ENCODE measurements around the gene BICD1. TPM values are rescaled to one million over a fixed set of nuclear protein-coding genes. Genes with fewer than 3 reads are reported as not detected.

The BICD1 gene
- total RNA-seq, 1 experiment from 2014 or later: 45.6 TPM

DNA sequence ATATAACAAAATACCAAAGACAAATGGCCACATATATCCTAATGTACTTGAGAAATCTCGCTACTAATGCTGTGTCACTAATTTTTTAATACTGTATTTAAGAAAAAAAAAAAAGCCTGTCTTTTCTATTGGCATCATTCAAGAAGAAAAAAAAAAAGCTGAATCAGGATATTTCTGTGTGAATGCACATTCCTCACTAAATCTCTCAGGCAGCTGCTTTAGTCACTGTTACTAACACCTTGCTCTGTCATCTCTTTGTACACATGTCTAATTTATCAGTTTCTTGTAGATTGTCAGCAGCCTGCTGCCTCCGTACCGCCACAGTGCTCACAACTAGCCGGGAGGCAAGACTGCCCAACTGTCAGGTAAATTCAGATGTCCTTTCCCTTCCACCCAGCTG is 260.7 kb downstream of the BICD1 start:
- Mint-ChIP-seq H3K4me3 (ENCODE audit: low read depth, unreplicated experiment) (no peak overlapping the region), H3K27ac (ENCODE audit: unreplicated experiment) (no peak overlapping the region), H3K9me3 (ENCODE audit: low read depth, unreplicated experiment) (no peaks in the 10 kb centered on the region), H3K27me3 (ENCODE audit: unreplicated experiment) (no peaks in the 10 kb centered on the region), H3K36me3 (ENCODE audit: insufficient read depth, unreplicated experiment) (no peaks in the 10 kb centered on the region), H3K4me1 (ENCODE audit: low read depth, unreplicated experiment) (peaks cover 17% of the 10 kb centered on the region)
- intact Hi-C loops (cut with micrococcal nuclease; ENCODE audit: unreplicated experiment): loop anchor here (5.0 kb wide), 1 partner anchor 370 kb away; no protein-coding TSS in a partner anchor
- no peak for DNase-seq
- CTCF ChIA-PET: interaction anchor here (0.8 kb wide), 1 partner anchor 10 kb away, joined by 4 read pairs; no protein-coding TSS in a partner anchor
- BruUV-seq (replicated peaks): no TSS peak
- TF ChIP-seq, protein P1, sequence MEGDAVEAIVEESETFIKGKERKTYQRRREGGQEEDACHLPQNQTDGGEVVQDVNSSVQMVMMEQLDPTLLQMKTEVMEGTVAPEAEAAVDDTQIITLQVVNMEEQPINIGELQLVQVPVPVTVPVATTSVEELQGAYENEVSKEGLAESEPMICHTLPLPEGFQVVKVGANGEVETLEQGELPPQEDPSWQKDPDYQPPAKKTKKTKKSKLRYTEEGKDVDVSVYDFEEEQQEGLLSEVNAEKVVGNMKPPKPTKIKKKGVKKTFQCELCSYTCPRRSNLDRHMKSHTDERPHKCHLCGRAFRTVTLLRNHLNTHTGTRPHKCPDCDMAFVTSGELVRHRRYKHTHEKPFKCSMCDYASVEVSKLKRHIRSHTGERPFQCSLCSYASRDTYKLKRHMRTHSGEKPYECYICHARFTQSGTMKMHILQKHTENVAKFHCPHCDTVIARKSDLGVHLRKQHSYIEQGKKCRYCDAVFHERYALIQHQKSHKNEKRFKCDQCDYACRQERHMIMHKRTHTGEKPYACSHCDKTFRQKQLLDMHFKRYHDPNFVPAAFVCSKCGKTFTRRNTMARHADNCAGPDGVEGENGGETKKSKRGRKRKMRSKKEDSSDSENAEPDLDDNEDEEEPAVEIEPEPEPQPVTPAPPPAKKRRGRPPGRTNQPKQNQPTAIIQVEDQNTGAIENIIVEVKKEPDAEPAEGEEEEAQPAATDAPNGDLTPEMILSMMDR (IDR thresholded peaks at IDR 0.05; ENCODE audit: unreplicated experiment): no peak

DNA sequence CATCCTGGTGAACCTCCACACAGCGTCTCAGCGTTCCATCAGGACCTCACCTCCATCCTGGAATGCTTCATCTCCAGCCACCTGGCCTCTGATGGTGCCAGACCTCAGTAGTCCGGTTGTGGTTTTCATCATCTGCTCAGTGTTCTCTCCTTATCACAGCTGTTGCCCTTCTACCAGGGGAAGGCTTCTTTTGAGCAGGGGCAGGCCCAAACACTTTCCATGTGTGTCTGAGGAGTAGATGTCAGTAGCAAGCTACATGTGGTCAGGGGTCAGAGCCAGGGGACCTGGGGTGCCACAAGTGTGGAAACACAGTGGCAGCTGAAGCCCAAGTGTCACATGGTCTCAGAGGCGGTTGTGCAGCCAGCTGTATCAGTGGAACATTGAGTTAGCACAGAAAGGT is 262.6 kb downstream of the BICD1 start:
- Mint-ChIP-seq H3K9me3 (ENCODE audit: low read depth, unreplicated experiment) (no peaks in the 10 kb centered on the region), H3K4me1 (ENCODE audit: low read depth, unreplicated experiment) (peaks cover 17% of the 10 kb centered on the region), H3K36me3 (ENCODE audit: insufficient read depth, unreplicated experiment) (no peaks in the 10 kb centered on the region), H3K27me3 (ENCODE audit: unreplicated experiment) (no peaks in the 10 kb centered on the region), H3K4me3 (ENCODE audit: low read depth, unreplicated experiment) (no peak overlapping the region), H3K27ac (ENCODE audit: unreplicated experiment) (no peak overlapping the region)
- intact Hi-C loops (cut with micrococcal nuclease; ENCODE audit: unreplicated experiment): loop anchor here (5.0 kb wide), 1 partner anchor 368 kb away; no protein-coding TSS in a partner anchor
- no peak for DNase-seq
- TF ChIP-seq, protein P1 (IDR thresholded peaks at IDR 0.05; ENCODE audit: unreplicated experiment): no peak
- BruUV-seq (replicated peaks): no TSS peak
- CTCF ChIA-PET: no interaction called here

DNA sequence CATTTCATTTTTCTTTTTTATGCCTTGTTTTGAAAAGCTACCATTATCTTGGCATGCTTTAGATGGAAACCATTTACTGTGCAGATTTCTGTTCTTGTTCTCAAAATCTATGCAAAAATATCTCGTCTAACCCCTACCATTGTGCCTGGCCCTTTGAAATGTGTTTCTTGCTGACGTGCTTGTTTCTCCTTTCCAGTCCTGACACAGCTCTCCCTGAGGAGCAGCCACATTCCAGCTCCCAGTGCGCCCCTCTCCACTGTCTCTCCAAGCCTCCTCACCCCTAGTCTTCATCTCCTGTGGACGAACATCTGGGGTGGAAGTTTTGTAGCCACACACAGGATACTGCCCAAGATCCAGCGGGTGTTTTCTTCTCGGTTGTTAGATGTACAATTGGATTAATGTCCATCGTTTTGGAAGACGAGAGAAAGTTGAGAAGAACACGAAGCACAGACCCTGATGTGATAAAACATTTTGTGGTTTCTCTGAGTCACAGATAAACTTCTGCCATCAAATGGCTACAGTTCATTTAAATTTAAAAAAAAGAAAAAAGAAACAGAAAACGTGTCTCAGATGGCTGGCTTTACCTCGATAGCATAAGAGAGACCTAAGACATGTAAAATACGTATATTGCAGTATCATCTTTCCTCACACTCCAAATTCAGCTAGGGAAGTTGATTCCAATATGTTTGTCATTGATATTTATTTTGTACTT is 270.9 kb downstream of the BICD1 start:
- BruUV-seq (replicated peaks): no TSS peak
- no peaks in the 10 kb centered on the region for H3K4me1 Mint-ChIP-seq (ENCODE audit: low read depth, unreplicated experiment)

DNA sequence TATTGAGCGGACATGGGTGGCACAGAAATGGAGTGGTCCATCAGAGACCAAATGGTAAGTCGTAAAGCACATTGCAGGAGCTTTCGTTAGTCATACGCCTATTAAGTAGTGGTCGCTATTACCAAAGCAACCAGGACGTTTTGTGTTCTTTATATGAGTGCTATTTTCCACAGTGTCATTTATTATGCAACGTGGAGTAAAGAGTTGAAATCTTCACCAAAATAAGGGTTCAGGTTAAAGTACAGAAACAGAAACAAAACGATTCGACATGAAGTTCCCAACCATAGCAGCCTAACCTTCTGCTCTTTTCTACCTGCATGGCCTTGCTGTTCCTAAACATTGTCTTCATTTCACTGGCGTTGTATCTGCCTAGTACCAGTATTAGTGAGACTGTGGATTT is 272.6 kb downstream of the BICD1 start:
- TF ChIP-seq, protein P1 (IDR thresholded peaks at IDR 0.05; ENCODE audit: unreplicated experiment): no peak
- no peaks in the 10 kb centered on the region for H3K4me1 Mint-ChIP-seq (ENCODE audit: low read depth, unreplicated experiment)
- DNase-seq: no peak
- intact Hi-C loops (cut with micrococcal nuclease; ENCODE audit: unreplicated experiment): no loop called here
- CTCF ChIA-PET: no interaction called here
- no peaks in the 10 kb centered on the region for H3K36me3 Mint-ChIP-seq (ENCODE audit: insufficient read depth, unreplicated experiment)
- H3K9me3 Mint-ChIP-seq (ENCODE audit: low read depth, unreplicated experiment): no peaks in the 10 kb centered on the region
- BruUV-seq (replicated peaks): no TSS peak
- no peaks in the 10 kb centered on the region for H3K27me3 Mint-ChIP-seq (ENCODE audit: unreplicated experiment)
- H3K27ac Mint-ChIP-seq (ENCODE audit: unreplicated experiment): no peak overlapping the region
- no peak overlapping the region for H3K4me3 Mint-ChIP-seq (ENCODE audit: low read depth, unreplicated experiment)

More for the DNA sequence above, 270.9 kb downstream of the BICD1 start:
- no peaks in the 10 kb centered on the region for H3K27me3 Mint-ChIP-seq (ENCODE audit: unreplicated experiment)
- H3K27ac Mint-ChIP-seq (ENCODE audit: unreplicated experiment): no peak overlapping the region
- H3K9me3 Mint-ChIP-seq (ENCODE audit: low read depth, unreplicated experiment): no peaks in the 10 kb centered on the region
- TF ChIP-seq, protein P1 (IDR thresholded peaks at IDR 0.05; ENCODE audit: unreplicated experiment): no peak
- no peak overlapping the region for H3K4me3 Mint-ChIP-seq (ENCODE audit: low read depth, unreplicated experiment)
- no peaks in the 10 kb centered on the region for H3K36me3 Mint-ChIP-seq (ENCODE audit: insufficient read depth, unreplicated experiment)
- intact Hi-C loops (cut with micrococcal nuclease; ENCODE audit: unreplicated experiment): no loop called here
- no peak for DNase-seq
- CTCF ChIA-PET: interaction anchor here (1.1 kb wide), 1 partner anchor 10 kb away, joined by 4 read pairs; no protein-coding TSS in a partner anchor
